ENCODE measurements around the gene ARHGEF39. TPM values are rescaled to one million over a fixed set of nuclear protein-coding genes. Genes with fewer than 3 reads are reported as not detected.

The ARHGEF39 gene
- total RNA-seq, 1 donor from 2014 or later: 1.0 TPM

GRCh38 chr9:35681341-35682002, 16.5 kb upstream of the ARHGEF39 start:
- no peak for TF ChIP-seq CTCF (IDR thresholded peaks at IDR 0.05; ENCODE audit: insufficient read depth, low read depth, low read length)
- no peak for TF ChIP-seq EZH2 (IDR thresholded peaks at IDR 0.05; ENCODE audit: insufficient read depth, low read length)
- H3K27me3 ChIP-seq (ENCODE audit: insufficient read depth, low read length): no peaks in the 10 kb centered on the region
- H3K9me3 ChIP-seq (ENCODE audit: insufficient read depth, low read depth, low read length): no peaks in the 10 kb centered on the region
- peak overlapping the region; percentile 63 for H3K27ac Mint-ChIP-seq (ENCODE audit: unreplicated experiment)
- FAIRE-seq (no peak), DNase-seq (ENCODE audit: low read depth) (peak; percentile 36)
- no peak overlapping the region for H2AFZ ChIP-seq (ENCODE audit: low read depth, low read length)
- H3K27me3 Mint-ChIP-seq (ENCODE audit: low read depth, unreplicated experiment): peaks cover 3% of the 10 kb centered on the region
- H3K9ac ChIP-seq (ENCODE audit: low read length): peak overlapping the region; percentile 7
- H3K4me3 Mint-ChIP-seq (ENCODE audit: unreplicated experiment): peak overlapping the region; percentile 74
- H3K4me2 ChIP-seq (ENCODE audit: low read length): peak overlapping the region; percentile 100
- no peaks in the 10 kb centered on the region for H3K9me3 Mint-ChIP-seq (ENCODE audit: unreplicated experiment)
- peaks cover 39% of the 10 kb centered on the region for H3K36me3 ChIP-seq (ENCODE audit: insufficient read depth, low read length)
- peaks cover 70% of the 10 kb centered on the region for H4K20me1 ChIP-seq (ENCODE audit: insufficient read depth, low read length)
- peaks cover 28% of the 10 kb centered on the region for H3K36me3 Mint-ChIP-seq (ENCODE audit: low read depth, unreplicated experiment)
- peaks cover 45% of the 10 kb centered on the region for H3K4me1 ChIP-seq (ENCODE audit: insufficient read depth, low read length)
- H3K79me2 ChIP-seq (ENCODE audit: insufficient read depth, low read length): peaks cover 28% of the 10 kb centered on the region
- H3K4me3 ChIP-seq (ENCODE audit: insufficient read depth, low read depth, low read length): no peak overlapping the region
- no peak overlapping the region for H3K27ac ChIP-seq (ENCODE audit: low read depth, low read length)
- H3K4me1 Mint-ChIP-seq (ENCODE audit: low read depth, unreplicated experiment): peaks cover 51% of the 10 kb centered on the region

DNA sequence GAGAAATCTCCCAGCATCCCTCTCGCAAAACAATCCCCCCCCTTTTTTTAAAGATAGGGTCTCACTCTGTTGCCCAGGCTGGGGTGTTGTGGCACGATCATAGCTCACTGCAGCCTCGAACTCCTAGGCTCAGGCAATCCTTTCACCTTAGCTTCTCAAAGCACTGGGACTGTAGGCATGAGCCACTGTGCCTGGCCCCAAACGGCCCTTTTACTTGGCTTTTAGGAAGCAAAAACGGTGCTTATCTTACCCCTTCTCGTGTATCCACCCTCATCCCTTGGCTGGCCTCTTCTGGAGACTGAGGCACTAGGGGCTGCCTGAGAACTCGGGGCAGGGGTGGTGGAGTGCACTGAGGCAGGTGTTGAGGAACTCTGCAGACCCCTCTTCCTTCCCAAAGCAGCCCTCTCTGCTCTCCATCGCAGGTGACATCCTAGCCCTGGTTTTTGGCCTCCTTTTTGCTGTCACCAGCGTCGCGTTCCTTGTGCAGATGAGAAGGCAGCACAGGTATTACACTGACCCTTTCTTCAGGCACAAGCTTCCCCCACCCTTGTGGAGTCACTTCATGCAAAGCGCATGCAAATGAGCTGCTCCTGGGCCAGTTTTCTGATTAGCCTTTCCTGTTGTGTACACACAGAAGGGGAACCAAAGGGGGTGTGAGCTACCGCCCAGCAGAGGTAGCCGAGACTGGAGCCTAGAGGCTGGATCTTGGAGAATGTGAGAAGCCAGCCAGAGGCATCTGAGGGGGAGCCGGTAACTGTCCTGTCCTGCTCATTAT, 15.5 kb upstream of the ARHGEF39 start:
- no peak overlapping the region for H3K9ac ChIP-seq (ENCODE audit: low read length)
- no peak overlapping the region for H3K27ac ChIP-seq (ENCODE audit: low read depth, low read length)
- peak overlapping the region; percentile 34 for H3K27ac Mint-ChIP-seq (ENCODE audit: unreplicated experiment)
- DNase-seq (ENCODE audit: low read depth) (peak; percentile 71), FAIRE-seq (no peak)
- H4K20me1 ChIP-seq (ENCODE audit: insufficient read depth, low read length): peaks cover 60% of the 10 kb centered on the region
- H3K36me3 ChIP-seq (ENCODE audit: insufficient read depth, low read length): peaks cover 32% of the 10 kb centered on the region
- peaks cover 19% of the 10 kb centered on the region for H3K79me2 ChIP-seq (ENCODE audit: insufficient read depth, low read length)
- H2AFZ ChIP-seq (ENCODE audit: low read depth, low read length): no peak overlapping the region
- H3K4me1 ChIP-seq (ENCODE audit: insufficient read depth, low read length): peaks cover 45% of the 10 kb centered on the region
- H3K36me3 Mint-ChIP-seq (ENCODE audit: low read depth, unreplicated experiment): peaks cover 24% of the 10 kb centered on the region
- H3K9me3 ChIP-seq (ENCODE audit: insufficient read depth, low read depth, low read length): no peaks in the 10 kb centered on the region
- no peaks in the 10 kb centered on the region for H3K27me3 ChIP-seq (ENCODE audit: insufficient read depth, low read length)
- peaks cover 45% of the 10 kb centered on the region for H3K4me1 Mint-ChIP-seq (ENCODE audit: low read depth, unreplicated experiment)
- H3K27me3 Mint-ChIP-seq (ENCODE audit: low read depth, unreplicated experiment): peaks cover 6% of the 10 kb centered on the region
- H3K4me3 ChIP-seq (ENCODE audit: insufficient read depth, low read depth, low read length): no peak overlapping the region
- H3K4me2 ChIP-seq (ENCODE audit: low read length): no peak overlapping the region
- H3K4me3 Mint-ChIP-seq (ENCODE audit: unreplicated experiment): no peak overlapping the region
- no peaks in the 10 kb centered on the region for H3K9me3 Mint-ChIP-seq (ENCODE audit: unreplicated experiment)
- TF ChIP-seq CTCF (IDR thresholded peaks at IDR 0.05; ENCODE audit: insufficient read depth, low read depth, low read length) (no peak), EZH2 (IDR thresholded peaks at IDR 0.05; ENCODE audit: insufficient read depth, low read length) (no peak)
